Liver (tissue), 9 donors: ENCODE data around the gene GAN. TPM values are rescaled to one million over a fixed set of nuclear protein-coding genes. Genes with fewer than 3 reads are reported as not detected.
"Not testable (repeated sequence)": the region's sequence is repeated elsewhere in the genome, so short reads cannot be mapped to it uniquely, and the experiment has no call there.

Experiments used
- DNase-seq: peaks from one replicate; pipeline ENCODE4 v3.0.0-alpha.2; 2017; ENCODE audit warnings: low spot score
- H3K27ac ChIP-seq, 2 donors: one replicate each; pipeline ENCODE4 v1.7.0; 2013; ENCODE audit warnings: inconsistent platforms in 2 of 2, low read length in 2 of 2, control low read depth in 1 of 2, low read depth in 1 of 2, mild to moderate bottlenecking in 1 of 2
- H3K27me3 ChIP-seq, 4 donors: one replicate each; pipeline versions ENCODE4 v1.6.1 to v1.7.0; 2013; ENCODE audit warnings: low read length in 3 of 4, inconsistent platforms in 1 of 4, mild to moderate bottlenecking in 1 of 4, moderate library complexity in 1 of 4; ENCODE audit not compliant: control insufficient read depth in 4 of 4, insufficient read depth in 4 of 4
- H3K36me3 ChIP-seq, 4 donors: one replicate each; pipeline versions ENCODE4 v1.6.1 to v1.7.0; 2013; ENCODE audit warnings: low read length in 3 of 4, mild to moderate bottlenecking in 3 of 4, low read depth in 1 of 4, moderate library complexity in 1 of 4; ENCODE audit not compliant: control insufficient read depth in 4 of 4, insufficient read depth in 3 of 4
- H3K4me1 ChIP-seq, 4 donors: one replicate each; pipeline versions ENCODE4 v1.6.1 to v1.7.0; 2013; ENCODE audit warnings: low read length in 3 of 4, mild to moderate bottlenecking in 3 of 4, moderate library complexity in 1 of 4; ENCODE audit not compliant: control insufficient read depth in 4 of 4, insufficient read depth in 4 of 4
- H3K4me3 ChIP-seq, 3 donors: one replicate each; pipeline versions ENCODE4 v1.6.1 to v1.7.0; 2013; ENCODE audit warnings: low read length in 3 of 3, control low read depth in 1 of 3, low read depth in 1 of 3, mild to moderate bottlenecking in 1 of 3
- H3K9ac ChIP-seq, 2 donors: one replicate each; pipeline ENCODE4 v1.7.0; 2013; ENCODE audit warnings: low read length in 2 of 2, mild to moderate bottlenecking in 2 of 2, moderate library complexity in 2 of 2, control low read depth in 1 of 2, low read depth in 1 of 2
- H3K9me3 ChIP-seq, 4 donors: one replicate each; pipeline versions ENCODE4 v1.6.1 to v1.7.0; 2013; ENCODE audit warnings: low read length in 3 of 4; ENCODE audit not compliant: control insufficient read depth in 4 of 4
- ATF3 ChIP-seq: IDR thresholded peaks from 2 replicates; pipeline ENCODE4 v1.6.1; 2016; ENCODE audit warnings: antibody characterized with exemption
- CTCF ChIP-seq: fragments of 150-350 bp; IDR thresholded peaks from 2 replicates; pipeline ENCODE4 v1.5.1; 2017; ENCODE audit warnings: improper control_type of control experiment, low read depth, low read length; ENCODE audit not compliant: missing input control
- EGR1 ChIP-seq, 2 donors: IDR thresholded peaks; 2 replicates each; pipeline ENCODE4 v1.6.1; 2016 to 2018; ENCODE audit warnings: antibody characterized with exemption in 2 of 2, low read depth in 2 of 2
- FOXA1 ChIP-seq: IDR thresholded peaks from 2 replicates; pipeline ENCODE4 v1.6.1; 2016; ENCODE audit warnings: antibody characterized with exemption
- HNF4A ChIP-seq, 2 donors: conservative IDR thresholded peaks; 2 replicates each; pipeline ENCODE4 v1.6.1; 2016; ENCODE audit warnings: antibody characterized with exemption in 2 of 2, mild to moderate bottlenecking in 2 of 2
- HNF4G ChIP-seq: IDR thresholded peaks from 2 replicates; pipeline ENCODE4 v1.6.1; 2016; ENCODE audit warnings: antibody characterized with exemption
- JUND ChIP-seq, 2 donors: IDR thresholded peaks; 2 replicates each; pipeline ENCODE4 v1.6.1; 2016; ENCODE audit warnings: antibody characterized with exemption in 2 of 2
- RAD21 ChIP-seq, 2 donors: IDR thresholded peaks; 2 replicates each; pipeline ENCODE4 v1.6.1; 2016; ENCODE audit warnings: antibody characterized with exemption in 2 of 2, mild to moderate bottlenecking in 2 of 2
- REST ChIP-seq: IDR thresholded peaks from 2 replicates; pipeline ENCODE4 v1.6.1; 2016; ENCODE audit warnings: antibody characterized with exemption, mild to moderate bottlenecking
- SP1 ChIP-seq: IDR thresholded peaks from 2 replicates; pipeline ENCODE4 v1.6.1; 2018; ENCODE audit warnings: antibody characterized with exemption, mild to moderate bottlenecking
- YY1 ChIP-seq: IDR thresholded peaks from 2 replicates; pipeline ENCODE4 v1.6.1; 2016; ENCODE audit warnings: antibody characterized with exemption, mild to moderate bottlenecking
- WGBS: extraction: QIAGEN DNeasy Blood & Tissue Kit; methylation state at CpG from one replicate; pipeline ENCODE4 v1.1.7; 2013; 5-methylcytosine and 5-hydroxymethylcytosine counted together
- polyA plus RNA-seq, 2 donors: library from polyadenylated mRNA; stranded (reverse) in 1 of 2; unstranded in 1 of 2; fragments of 200-250 nt in 1 of 2; fragments of >200 nt in 1 of 2; fragmentation: Nextera tagmentation in 1 of 2; extraction: Ambion mirVana in 1 of 2; gene quantifications; one replicate each; pipeline versions ENCODE4 v1.2.1 to v1.2.3, GENCODE V29; 2013 to 2015
- total RNA-seq, 2 donors: library from RNA; depleted of rRNA; stranded (reverse); fragments of >200 nt; gene quantifications; one replicate each; pipeline ENCODE4 v1.2.3, GENCODE V29; 2014
- donor health status: healthy.
- donor health status: healthy.
- donor health status: healthy.
- donor health status: healthy.
- donor health status: healthy.

The GAN gene
- total and polyA plus RNA-seq, 4 donors = 0.33 to 5.5 (median 1.5) TPM

- H3K4me1 ChIP-seq = no peaks in the 10 kb centered on the region
- H3K27me3 ChIP-seq = no peaks in the 10 kb centered on the region
- DNase-seq = no peak
- no peak overlapping the region for H3K27ac ChIP-seq
- no peak for TF ChIP-seq ATF3
- H3K9ac ChIP-seq = no peak overlapping the region
- H3K9me3 ChIP-seq = no peaks in the 10 kb centered on the region
- no peaks in the 10 kb centered on the region for H3K36me3 ChIP-seq
- no peak overlapping the region for H3K4me3 ChIP-seq
- WGBS = 93% methylated on average over 6 of the region's 6 CpGs
Measured at GRCh38 chr16:81335669-81336068, 20.9 kb downstream of the GAN start.

GRCh38 chr16:81337097-81337496, 22.3 kb downstream of the GAN start:
- H3K9me3 ChIP-seq = no peaks in the 10 kb centered on the region
- H3K4me3 ChIP-seq = no peak overlapping the region
- H3K27me3 ChIP-seq = no peaks in the 10 kb centered on the region
- no peak for DNase-seq
- H3K36me3 ChIP-seq = no peaks in the 10 kb centered on the region
- 93% methylated on average over 5 of the region's 5 CpGs for WGBS
- H3K9ac ChIP-seq = no peak overlapping the region
- no peaks in the 10 kb centered on the region for H3K4me1 ChIP-seq
- no peak overlapping the region for H3K27ac ChIP-seq
- TF ChIP-seq SP1 (no peak), REST (no peak), HNF4A (conservative IDR thresholded peaks at IDR 0.05) (no peak), FOXA1 (no peak), RAD21 (IDR thresholded peaks at IDR 0.05) (no peak)

- H3K27ac ChIP-seq, DNase-seq, H3K9ac ChIP-seq, H3K4me1 ChIP-seq, H3K4me3 ChIP-seq, H3K27me3 ChIP-seq, H3K36me3 ChIP-seq: not testable (repeated sequence)
- over 99% methylated on average over 3 of the region's 3 CpGs for WGBS
- peaks cover 0 to 19% (median 9%) of the 10 kb centered on the region in 4 donors for H3K9me3 ChIP-seq
Measured at GRCh38 chr16:81345172-81345571, 30.4 kb downstream of the GAN start.

- Histone ChIP-seq H3K27ac (no peak overlapping the region), H3K4me3 (no peak overlapping the region), H3K36me3 (no peaks in the 10 kb centered on the region), H3K4me1 (no peaks in the 10 kb centered on the region), H3K9me3 (peaks cover 0 to 19% (median 9%) of the 10 kb centered on the region in 4 donors), H3K9ac (no peak overlapping the region), H3K27me3 (no peaks in the 10 kb centered on the region)
- DNase-seq = no peak
- no peak for TF ChIP-seq CTCF
- no peak for TF ChIP-seq HNF4G
- TF ChIP-seq ATF3 = no peak
- TF ChIP-seq EGR1 (IDR thresholded peaks at IDR 0.05; ENCODE audit: low read depth in 2 of 2) = no peak
- TF ChIP-seq FOXA1 = no peak
- no peak for TF ChIP-seq HNF4A (conservative IDR thresholded peaks at IDR 0.05)
- no peak for TF ChIP-seq YY1
- no peak for TF ChIP-seq JUND (IDR thresholded peaks at IDR 0.05)
- TF ChIP-seq SP1 = no peak
- WGBS = 95% methylated on average over 1 of the region's 1 CpG
Measured at GRCh38 chr16:81347425-81347824, 32.7 kb downstream of the GAN start.
